ENCODE data around the gene CYB561D2.

DNA sequence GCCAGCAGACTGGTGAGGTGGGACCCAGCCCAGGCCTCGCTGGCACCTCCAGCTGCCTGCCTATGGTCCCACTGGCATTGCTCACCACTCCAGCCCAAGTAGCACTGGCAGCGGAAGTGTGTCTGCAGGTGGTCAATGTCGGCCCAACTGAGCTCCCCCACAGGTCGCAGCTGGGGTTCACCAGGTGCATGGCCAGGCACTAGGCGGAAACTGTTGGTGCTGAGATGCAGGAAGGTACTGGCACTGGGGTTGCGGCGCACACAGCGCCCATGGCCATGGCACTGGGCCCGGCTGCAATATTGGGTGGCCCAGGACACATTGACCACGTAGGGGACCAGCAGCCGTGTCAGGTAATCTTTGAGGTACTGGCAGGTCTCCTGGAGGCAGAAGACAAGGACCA is 32.5 kb upstream of the CYB561D2 start:
- no peak for TF ChIP-seq EZH2 (IDR thresholded peaks at IDR 0.05; ENCODE audit: insufficient read depth, poor library complexity, severe bottlenecking)
- no peak for TF ChIP-seq EZH2phosphoT487 (IDR thresholded peaks at IDR 0.05; ENCODE audit: insufficient read depth, low read depth)
